Stimulated activated CD8-positive, alpha-beta memory T cell treated with anti-CD3 and anti-CD28 coated beads, Interleukin-2, amount 100 ng/mL, for 48 hours (primary cell): ENCODE measurements around the gene DUOXA2.
"Not testable (repeated sequence)": the region's sequence is repeated elsewhere in the genome, so short reads cannot be mapped to it uniquely, and the experiment has no call there.

ENCODE experiments used
- DNase-seq, 2 donors: peaks; one replicate each; pipeline ENCODE4 v3.0.0-alpha.2; 2020; ENCODE audit warnings: low read depth in 2 of 2

DUOXA2 gene

GRCh38 chr15:45114076-45114750, at the start of gene DUOXA2, which contains the start of gene DUOX2:
Gene DUOXA2 (plus strand): TSS chr15:45114326. CDS start chr15:45114606, 280 bp downstream.
Gene DUOX2 (minus strand): TSS chr15:45114172. CDS start chr15:45113411, 761 bp downstream.
- no peak for DNase-seq

DNA sequence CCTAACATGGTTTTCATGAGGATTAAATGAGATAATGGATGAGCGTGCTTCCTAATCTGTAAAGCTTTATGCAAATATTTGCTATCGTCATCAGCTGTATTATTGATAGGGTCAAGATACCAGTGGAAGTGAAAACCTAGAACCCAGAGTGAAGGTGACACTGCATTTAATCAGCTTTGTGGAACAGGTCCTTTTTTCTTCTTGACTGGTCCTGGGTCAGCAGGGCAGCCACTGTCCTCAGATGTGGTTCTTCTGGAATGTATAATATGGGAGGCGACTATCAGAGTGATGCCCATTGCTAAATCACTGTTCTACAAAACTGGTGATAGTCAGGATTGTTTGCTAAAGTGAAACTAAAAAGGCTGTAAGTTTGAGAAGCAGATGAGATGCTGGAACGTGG, 49.7 kb upstream of the DUOXA2 start:
- DNase-seq: no peak

DNA sequence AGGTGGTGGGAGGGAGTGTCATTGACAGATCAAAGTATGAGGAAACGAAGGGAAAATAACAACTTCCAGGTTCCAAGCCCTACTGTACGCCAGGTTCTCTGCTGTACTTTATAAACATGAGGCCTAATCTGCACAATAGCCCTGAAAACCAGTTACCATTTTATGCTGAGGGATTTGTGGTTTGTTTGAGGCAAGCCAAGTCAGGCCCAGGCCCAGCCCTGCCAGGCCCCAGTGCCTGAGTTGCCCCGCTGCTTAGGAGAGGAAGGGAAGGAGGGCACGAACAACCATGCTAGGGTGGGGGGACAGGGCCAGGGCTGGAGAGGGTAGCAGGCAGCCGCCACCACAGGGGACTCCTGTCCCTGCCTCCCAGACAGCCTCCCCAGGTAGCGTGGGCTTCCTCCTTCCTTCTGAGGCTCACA, 44.2 kb upstream of the DUOXA2 start:
- not testable (repeated sequence) for DNase-seq

DNA sequence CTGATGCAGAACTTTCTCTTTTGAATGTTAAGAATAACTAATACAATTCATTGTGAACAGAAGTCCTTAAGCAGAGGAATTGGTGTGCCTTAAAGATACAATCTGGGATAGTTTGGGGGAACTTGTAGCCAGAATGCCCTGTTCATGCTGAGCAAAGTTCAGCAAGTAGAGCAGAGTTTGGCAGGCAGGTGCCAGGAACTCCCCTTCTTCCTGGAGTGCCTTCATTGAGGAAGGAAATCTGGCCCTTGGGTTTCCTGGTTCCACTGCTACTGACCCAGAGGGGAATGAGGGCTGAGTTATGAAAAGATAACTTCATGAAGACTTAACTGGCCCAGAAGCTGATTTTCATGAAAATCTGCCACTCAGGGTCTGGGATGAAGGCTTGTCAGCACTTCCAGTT, 40.5 kb upstream of the DUOXA2 start:
- not testable (repeated sequence) for DNase-seq

DNA sequence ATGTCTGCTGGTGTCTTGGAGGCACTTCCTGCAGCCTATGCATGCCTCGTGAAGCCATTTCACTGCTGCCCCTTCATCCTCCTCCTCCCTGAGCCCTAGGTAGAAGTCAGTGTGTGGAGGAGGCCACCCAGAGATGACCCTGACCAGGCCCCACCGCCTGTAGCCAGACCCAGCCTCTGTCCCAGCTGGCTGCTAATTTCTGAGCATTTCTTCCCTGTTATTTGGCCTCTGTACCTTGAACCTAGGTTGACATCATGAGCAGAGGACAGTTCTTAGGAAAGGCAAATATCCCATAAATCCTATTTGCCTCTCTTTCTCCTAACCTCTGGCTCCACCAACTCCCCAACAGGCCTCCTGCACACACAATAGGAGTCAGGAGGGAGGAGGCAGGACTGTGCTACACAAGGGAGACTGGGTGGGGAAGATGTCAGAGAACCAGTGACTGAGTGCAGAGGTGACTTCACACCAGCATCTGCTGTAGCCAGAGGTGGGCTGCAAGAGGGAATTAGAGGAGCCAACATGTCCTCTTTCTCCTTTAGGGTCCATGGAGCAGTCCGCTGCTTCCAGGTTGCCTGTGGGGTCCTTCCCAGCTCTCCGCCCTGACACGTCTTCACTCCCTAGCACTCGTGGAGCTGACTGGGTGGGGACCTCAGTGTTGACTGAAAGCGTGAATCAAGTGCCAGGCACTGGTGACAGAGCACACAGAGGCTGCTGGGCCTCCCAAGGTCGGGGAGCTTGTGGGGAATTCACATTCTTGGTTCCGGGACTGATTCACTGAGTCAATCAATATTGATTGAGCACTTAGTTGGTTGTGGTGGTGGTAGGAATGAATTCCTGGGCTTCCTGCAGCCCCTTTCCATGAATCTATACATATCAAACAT, 38.4 kb upstream of the DUOXA2 start:
- DNase-seq: not testable (repeated sequence)

DNA sequence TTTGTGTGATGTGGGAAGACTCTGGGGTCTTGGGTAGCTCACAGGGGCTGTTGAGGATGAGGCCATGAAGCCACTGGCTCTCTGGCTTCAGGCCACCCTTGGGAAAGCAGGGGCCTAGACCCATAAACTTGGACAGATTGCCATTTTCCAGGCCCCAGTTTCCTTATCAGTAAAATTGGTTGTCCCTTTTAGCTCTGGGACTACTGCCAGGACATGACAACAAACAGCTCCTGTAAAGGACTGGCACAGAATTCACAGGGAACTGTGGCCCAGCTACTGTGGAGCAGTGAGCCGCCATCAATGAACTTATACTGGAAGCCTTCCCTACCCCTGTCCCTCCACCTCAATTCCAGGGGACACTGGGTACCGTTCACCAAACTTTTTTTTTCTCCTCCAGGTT, 36.7 kb upstream of the DUOXA2 start:
- DNase-seq: not testable (repeated sequence)

DNA sequence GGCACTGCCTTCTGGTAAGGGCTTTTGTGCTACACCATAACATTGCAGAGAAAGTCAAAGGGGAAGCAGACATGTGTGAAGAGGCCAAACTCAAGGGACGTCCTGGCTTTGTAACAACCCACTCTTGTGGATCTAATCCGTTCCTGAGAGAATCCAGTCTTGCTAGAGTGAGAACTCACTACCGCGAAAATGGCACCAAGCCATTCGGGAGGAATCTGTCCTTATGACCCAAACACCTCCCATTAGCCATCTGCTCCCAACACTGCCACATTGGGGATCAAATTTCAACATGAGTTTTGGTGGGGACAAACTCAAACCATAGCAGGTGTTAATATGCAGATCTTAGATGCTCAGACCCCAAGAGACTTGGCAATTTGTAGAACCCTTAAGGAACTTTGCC, 34.9 kb upstream of the DUOXA2 start:
- not testable (repeated sequence) for DNase-seq

DNA sequence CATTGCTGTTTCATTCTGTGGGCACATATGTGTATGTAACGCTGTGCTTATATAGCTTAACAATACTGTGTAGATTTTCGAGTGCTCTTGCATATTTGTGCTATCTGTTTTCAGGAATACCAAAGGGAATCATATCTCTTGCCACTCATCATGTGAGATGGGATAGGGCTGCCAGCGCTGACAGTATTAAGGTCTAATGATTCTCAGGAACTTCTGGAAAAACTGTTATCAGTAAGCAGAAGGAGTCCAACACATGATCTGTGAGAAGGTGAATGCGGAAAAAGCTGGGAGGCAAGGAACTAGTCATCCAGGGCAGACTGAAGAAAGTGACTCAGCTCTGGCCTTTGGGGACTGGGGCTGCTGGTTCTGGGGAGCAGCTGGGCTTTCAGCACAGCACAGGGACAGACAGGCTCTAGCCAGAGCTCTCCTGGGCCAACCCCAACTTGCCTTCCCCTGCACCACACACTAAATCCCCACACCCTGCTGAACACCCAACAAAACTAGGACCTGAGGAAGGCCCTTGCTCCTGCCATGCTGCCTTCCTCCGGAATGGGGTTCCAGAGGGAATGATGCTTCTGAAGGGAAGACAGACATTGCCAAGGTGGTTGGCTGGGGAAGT, 34.4 kb upstream of the DUOXA2 start:
- DNase-seq: not testable (repeated sequence)

DNA sequence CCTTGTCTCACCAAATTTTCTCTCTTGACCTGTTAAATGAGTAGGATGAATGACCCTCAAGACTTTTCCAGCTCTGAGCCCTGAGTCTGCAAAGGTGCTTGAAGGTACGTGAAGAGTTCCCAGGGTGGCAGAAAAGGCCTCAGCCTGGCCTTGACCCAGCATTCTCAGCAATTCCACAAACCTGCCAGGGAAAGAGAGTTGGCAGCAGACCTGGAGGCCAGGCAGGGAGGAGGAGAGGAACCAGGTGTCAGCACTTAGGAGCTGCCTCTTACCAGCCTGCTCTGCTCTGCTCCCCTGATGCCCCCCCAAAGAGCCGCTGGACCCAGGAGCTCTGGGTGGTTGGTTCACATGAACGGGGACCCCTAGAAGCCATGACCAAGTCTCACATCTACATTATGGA, 33.5 kb upstream of the DUOXA2 start:
- not testable (repeated sequence) for DNase-seq

DNA sequence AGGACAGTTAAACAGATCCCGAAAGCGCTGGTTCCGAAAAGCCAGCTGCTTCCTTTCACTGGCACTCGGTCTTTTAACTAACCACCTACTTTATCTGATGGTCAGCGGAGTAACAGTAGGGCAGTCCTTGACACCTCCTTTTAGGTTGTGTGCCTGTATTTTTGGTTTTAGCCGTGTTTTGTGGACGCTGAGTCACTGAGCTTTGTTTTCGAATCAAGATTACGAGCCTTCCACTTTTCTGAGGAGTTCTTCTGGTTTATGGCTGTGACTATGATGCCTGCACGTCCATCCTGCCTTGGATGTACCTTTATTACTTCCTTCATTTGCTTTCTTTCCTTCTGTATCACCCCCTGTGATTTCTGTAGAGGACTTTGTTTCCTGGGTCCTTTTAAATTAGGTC, 31.7 kb upstream of the DUOXA2 start:
- DNase-seq: not testable (repeated sequence)

DNA sequence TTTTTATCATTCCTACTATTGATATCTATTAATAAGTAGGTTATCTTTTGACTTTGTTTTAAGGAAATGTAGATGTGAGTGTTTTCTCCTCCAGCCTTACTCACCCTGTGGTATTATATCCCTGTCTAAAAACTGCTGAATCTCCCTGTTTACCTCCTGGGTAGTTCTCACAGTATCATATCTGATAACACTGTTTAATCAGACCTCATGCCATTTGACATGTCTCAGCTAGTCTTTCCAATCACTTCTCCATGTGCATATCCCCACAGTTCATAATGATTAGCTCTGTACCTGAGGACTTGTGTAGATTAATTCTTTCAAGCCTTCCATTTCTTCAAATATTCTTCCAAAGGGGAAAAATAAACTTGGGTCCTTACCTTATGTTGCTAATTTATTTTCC, 30.9 kb upstream of the DUOXA2 start:
- DNase-seq: no peak

DNA sequence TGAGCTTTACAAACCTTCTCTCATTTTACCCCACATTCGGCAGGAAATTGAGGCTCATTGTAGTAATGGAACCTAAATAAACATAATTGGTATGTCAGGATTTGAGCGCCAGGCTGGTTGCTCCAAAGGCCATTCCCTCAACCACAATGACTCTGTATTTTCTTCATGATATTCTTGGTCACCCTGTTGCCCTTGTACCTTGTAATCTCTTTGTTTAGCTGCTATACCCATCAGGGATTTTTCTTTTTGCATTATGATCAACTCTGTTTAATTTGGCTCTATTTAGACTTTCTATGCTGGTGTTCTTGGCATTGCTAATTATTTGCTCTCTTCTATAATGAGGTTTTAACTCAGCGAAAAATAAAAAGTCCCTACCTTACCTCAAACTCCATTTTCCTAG, 30.0 kb upstream of the DUOXA2 start:
- DNase-seq: no peak

GRCh38 chr15:45087513-45087912, 26.6 kb upstream of the DUOXA2 start:
- no peak for DNase-seq

DNA sequence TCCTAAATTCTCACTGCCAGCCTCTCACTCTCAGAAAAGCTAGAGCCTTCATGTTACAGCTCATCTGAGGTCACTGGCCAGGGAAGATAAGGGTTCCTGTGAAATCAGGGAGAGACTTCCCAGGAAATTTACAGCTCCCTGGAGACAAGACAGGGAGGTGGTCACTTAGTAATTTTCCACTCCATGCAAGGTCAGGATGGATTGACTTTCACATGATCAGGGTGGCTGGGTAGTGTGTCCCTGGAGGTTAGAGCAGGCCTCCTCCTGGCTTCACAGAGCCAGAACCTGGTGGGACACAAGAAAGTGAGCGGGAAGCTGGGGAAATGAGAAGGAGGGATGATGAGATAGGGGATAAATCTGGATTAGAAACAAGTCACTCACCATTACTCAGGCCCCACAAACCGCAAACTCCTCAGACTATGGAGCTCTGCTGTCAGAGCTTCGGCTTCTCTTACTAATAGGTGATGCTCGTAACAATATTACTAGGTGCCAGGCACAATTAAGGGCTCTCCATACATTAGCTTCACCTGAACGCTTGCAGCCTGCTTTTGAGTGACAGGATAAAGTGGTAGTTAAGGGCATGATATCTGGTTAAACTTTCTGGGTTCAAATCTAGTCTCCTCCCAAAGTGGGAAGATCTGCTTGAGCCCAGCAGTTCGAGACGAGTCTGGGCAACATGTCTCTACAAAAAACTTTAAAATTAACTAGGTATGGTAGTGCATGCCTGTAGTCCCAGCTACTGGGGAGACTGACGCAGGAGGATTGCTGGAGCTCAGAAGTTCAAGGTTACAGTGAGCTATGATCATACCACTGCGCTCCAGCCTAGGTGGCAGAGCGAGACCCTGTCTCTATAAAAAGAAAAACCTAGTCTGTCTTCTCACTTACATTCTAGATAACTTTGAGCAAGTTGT, 25.1 kb upstream of the DUOXA2 start:
- DNase-seq: no peak

GRCh38 chr15:45089712-45090373, 24.3 kb upstream of the DUOXA2 start:
- no peak for DNase-seq

- no peak for DNase-seq
Observed at GRCh38 chr15:45091161-45091560, 23.0 kb upstream of the DUOXA2 start.

DNA sequence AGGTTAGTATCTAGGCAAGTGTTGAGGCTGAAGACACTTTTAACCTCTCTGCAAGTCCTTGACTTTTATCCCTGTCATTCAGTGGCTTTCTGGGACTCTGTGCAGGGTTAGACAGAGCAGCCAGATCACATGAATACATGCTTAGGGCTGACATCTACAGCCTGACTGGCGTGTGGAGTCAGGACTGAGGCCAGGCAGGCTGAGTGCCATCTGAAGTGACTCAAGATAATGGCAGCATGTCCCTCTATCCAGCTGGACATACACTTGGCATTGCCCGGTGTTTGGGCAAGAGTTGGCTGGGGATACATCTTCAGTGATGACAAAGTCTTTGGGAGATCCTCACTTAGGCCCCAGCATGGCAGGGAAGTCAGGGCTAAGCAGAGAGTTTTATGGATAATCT, 22.6 kb upstream of the DUOXA2 start:
- no peak for DNase-seq

DNA sequence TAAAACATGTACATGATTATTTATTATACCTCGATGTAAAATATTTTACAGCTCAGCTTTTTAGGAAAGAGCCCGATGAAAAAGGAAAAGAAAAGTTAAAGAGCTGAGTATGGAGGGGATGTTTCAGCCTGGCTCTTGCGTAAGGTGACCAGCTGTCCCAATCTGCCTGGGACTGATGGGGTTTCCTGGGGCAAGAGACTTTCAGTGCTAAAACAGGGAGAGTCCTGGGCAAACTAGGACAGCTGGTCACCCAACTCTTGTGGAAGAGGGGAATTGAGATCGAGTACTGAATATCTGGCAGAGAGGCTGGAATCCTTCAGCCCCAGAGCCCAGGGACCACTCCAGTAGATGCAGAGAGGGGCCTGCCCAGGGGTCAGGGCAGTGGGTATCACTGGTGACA, 21.1 kb upstream of the DUOXA2 start:
- DNase-seq: no peak

GRCh38 chr15:45093622-45094357, 20.3 kb upstream of the DUOXA2 start:
- no peak for DNase-seq

GRCh38 chr15:45094358-45094730, 19.8 kb upstream of the DUOXA2 start:
- no peak for DNase-seq
